ENCODE data around the gene MAP2K5.

DNA sequence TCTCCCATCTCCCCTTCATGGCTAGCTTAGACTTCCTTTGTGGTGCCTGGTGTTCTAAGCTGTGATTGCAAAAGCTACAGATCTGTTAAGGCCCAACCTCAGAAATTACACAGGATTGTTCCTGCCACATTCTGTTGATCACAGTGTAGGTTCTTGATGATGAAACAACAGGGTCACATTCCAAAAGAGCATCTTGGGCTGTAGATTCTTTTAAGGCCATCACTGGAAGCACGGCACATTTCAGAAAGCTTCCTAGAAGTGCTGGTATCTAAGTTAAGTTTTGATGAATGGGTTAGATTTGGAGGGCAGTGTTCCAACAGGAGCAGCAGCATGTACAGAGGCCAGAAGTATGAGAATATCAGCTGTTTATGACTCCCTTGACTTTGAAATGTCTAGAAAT is 175.3 kb downstream of the MAP2K5 start:
- no peak for TF ChIP-seq EZH2 (IDR thresholded peaks at IDR 0.05)
- TF ChIP-seq POLR2AphosphoS5 (IDR thresholded peaks at IDR 0.05; ENCODE audit: borderline replicate concordance, low read depth, low read length), result no peak

Measured in SK-N-MC (cell line).